ENCODE measurements around the gene TMEM185A.
"Not testable (repeated sequence)": the region's sequence is repeated elsewhere in the genome, so short reads cannot be mapped to it uniquely, and the experiment has no call there.

GRCh38 chrX:149598603-149599002 is 33.0 kb downstream of the TMEM185A start:
- TF ChIP-seq EZH2phosphoT487 (IDR thresholded peaks at IDR 0.05; ENCODE audit: insufficient read depth, low read depth); EZH2 (IDR thresholded peaks at IDR 0.05; ENCODE audit: insufficient read depth, poor library complexity, severe bottlenecking): not testable (repeated sequence)

Data from GM23248 (cell line).